H1 (cell line): ENCODE data around the gene FAT1. TPM values are rescaled to one million over a fixed set of nuclear protein-coding genes. Genes with fewer than 3 reads are reported as not detected.

Source experiments
- CTCF ChIA-PET: fragments of 300-600 bp; sonication (Branson Sonifier 250); formaldehyde crosslinking; loops from one replicate; lab custom pipeline; 2021; ENCODE audit not compliant: partially characterized antibody; lab: Charles Lee
- POLR2A ChIA-PET: fragments of 300-600 bp; sonication (Branson Sonifier 250); formaldehyde crosslinking; loops from one replicate; lab custom pipeline; 2021; ENCODE audit warnings: inconsistent platforms; ENCODE audit not compliant: partially characterized antibody; lab: Charles Lee
- DNase-seq, 2 experiments: peaks; one replicate each; pipeline versions ENCODE4 v3.0.0 to v3.0.0-alpha.2; 2010 to 2022; ENCODE audit warnings: low spot score in 2 of 2, low read depth in 1 of 2, mixed read lengths in 1 of 2
- FAIRE-seq: peaks from 2 replicates; lab custom pipeline; 2011; peaks lifted over from hg19 to GRCh38; lab: Jason Lieb, UNC
- H2AFZ ChIP-seq: 2 replicates; pipeline ENCODE4 v1.8.1; 2012; ENCODE audit warnings: low read length, inconsistent platforms
- H2AK5ac ChIP-seq: 2 replicates; pipeline ENCODE4 v1.6.1; 2013; ENCODE audit warnings: low read depth, low read length
- H2BK120ac ChIP-seq: replicated peaks from 2 replicates; pipeline ENCODE3; 2013; ENCODE audit warnings: low read depth, low read length, inconsistent platforms
- H2BK12ac ChIP-seq: 2 replicates; pipeline ENCODE4 v1.6.1; 2013; ENCODE audit warnings: low read depth, low read length
- H2BK15ac ChIP-seq: 2 replicates; pipeline ENCODE4 v1.6.1; 2013; ENCODE audit warnings: low read length
- H2BK20ac ChIP-seq: 2 replicates; pipeline ENCODE4 v1.6.1; 2013; ENCODE audit warnings: low read length
- H2BK5ac ChIP-seq: 2 replicates; pipeline ENCODE4 v1.6.1; 2013; ENCODE audit warnings: low read depth, low read length
- H3K14ac ChIP-seq: 2 replicates; pipeline ENCODE4 v1.6.1; 2013; ENCODE audit warnings: inconsistent platforms; ENCODE audit not compliant: insufficient read length
- H3K18ac ChIP-seq: 2 replicates; pipeline ENCODE4 v1.6.1; 2013; ENCODE audit warnings: low read length; ENCODE audit errors: extremely low read depth
- H3K23ac ChIP-seq: 2 replicates; pipeline ENCODE4 v1.6.1; 2013; ENCODE audit warnings: inconsistent platforms; ENCODE audit not compliant: insufficient read length
- H3K23me2 ChIP-seq: 2 replicates; pipeline ENCODE4 v1.6.1; 2013; ENCODE audit warnings: low read depth, low read length
- H3K27ac ChIP-seq: 2 replicates; pipeline ENCODE4 v1.6.1; 2011; ENCODE audit warnings: low read depth, low read length, inconsistent platforms
- H3K27me3 ChIP-seq, 4 experiments: replicated peaks in 1 of 4; 1 replicate in 1 of 4; 2 replicates in 3 of 4; pipeline versions ENCODE4 v1.6.1 to v1.8.1; 2011 to 2013; ENCODE audit warnings: low read length in 3 of 4, mild to moderate bottlenecking in 3 of 4, inconsistent platforms in 2 of 4, mixed read lengths in 2 of 4, moderate library complexity in 1 of 4; ENCODE audit not compliant: control insufficient read depth in 3 of 4, insufficient read depth in 3 of 4; ENCODE audit errors: extremely low read depth in 1 of 4
- H3K36me3 ChIP-seq, 4 experiments: 2 replicates each; pipeline versions ENCODE4 v1.6.1 to v1.8.1; 2011 to 2013; ENCODE audit warnings: mild to moderate bottlenecking in 4 of 4, low read length in 3 of 4, moderate library complexity in 2 of 4, control low read depth in 1 of 4, inconsistent platforms in 1 of 4; ENCODE audit not compliant: insufficient read depth in 4 of 4, control insufficient read depth in 2 of 4
- H3K4ac ChIP-seq: replicated peaks from 2 replicates; pipeline ENCODE3; 2013; ENCODE audit warnings: low read length, low read depth, mixed read lengths, inconsistent platforms; ENCODE audit not compliant: insufficient read length
- H3K4me1 ChIP-seq, 4 experiments: replicated peaks in 1 of 4; 1 replicate in 1 of 4; 2 replicates in 3 of 4; pipeline versions ENCODE4 v1.6.1 to v1.8.1; 2011 to 2013; ENCODE audit warnings: low read length in 3 of 4, inconsistent platforms in 2 of 4, mixed read lengths in 1 of 4; ENCODE audit not compliant: insufficient read depth in 4 of 4, control insufficient read depth in 3 of 4
- H3K4me2 ChIP-seq, 2 experiments: 2 replicates each; pipeline versions ENCODE4 v1.6.1 to v1.8.1; 2011 to 2013; ENCODE audit warnings: low read depth in 2 of 2, low read length in 2 of 2, control low read depth in 1 of 2, inconsistent platforms in 1 of 2, mild to moderate bottlenecking in 1 of 2; ENCODE audit not compliant: insufficient read depth in 1 of 2
- H3K4me3 ChIP-seq, 4 experiments: fragments of 200-600, 300-600 bp in 1 of 4; sonication (generic), shearing (Covaris generic), sonication (Bioruptor Twin) in 1 of 4; 2 replicates each; pipeline versions ENCODE4 v1.5.1 to v1.8.1; 2011 to 2016; ENCODE audit warnings: low read length in 4 of 4, low read depth in 3 of 4, control low read depth in 2 of 4, inconsistent platforms in 2 of 4, mild to moderate bottlenecking in 2 of 4, mixed read lengths in 1 of 4, moderate library complexity in 1 of 4; ENCODE audit not compliant: insufficient read depth in 2 of 4; ENCODE audit errors: extremely low read depth in 1 of 4
- H3K56ac ChIP-seq: replicated peaks from 2 replicates; pipeline ENCODE3; 2013; ENCODE audit warnings: low read depth, mild to moderate bottlenecking, mixed read lengths, low read length, inconsistent platforms; ENCODE audit not compliant: insufficient read length
- H3K79me1 ChIP-seq: 2 replicates; pipeline ENCODE4 v1.6.1; 2013; ENCODE audit warnings: low read depth, low read length, control low read depth
- H3K79me2 ChIP-seq, 2 experiments: 2 replicates each; pipeline versions ENCODE4 v1.6.1 to v1.8.1; 2012 to 2013; ENCODE audit warnings: low read length in 2 of 2, mild to moderate bottlenecking in 2 of 2, inconsistent platforms in 1 of 2; ENCODE audit not compliant: insufficient read depth in 2 of 2, control insufficient read depth in 1 of 2
- H3K9ac ChIP-seq, 4 experiments: replicated peaks in 1 of 4; 1 replicate in 1 of 4; 2 replicates in 3 of 4; pipeline versions ENCODE4 v1.6.1 to v1.8.1; 2011 to 2013; ENCODE audit warnings: low read depth in 3 of 4, low read length in 3 of 4, control low read depth in 2 of 4, mild to moderate bottlenecking in 2 of 4, moderate library complexity in 2 of 4, inconsistent platforms in 1 of 4; ENCODE audit errors: extremely low read depth in 1 of 4
- H3K9me3 ChIP-seq, 2 experiments: 2 replicates each; pipeline versions ENCODE4 v1.6.1 to v1.8.1; 2012 to 2013; ENCODE audit warnings: mild to moderate bottlenecking in 2 of 2, moderate library complexity in 2 of 2, control low read depth in 1 of 2, inconsistent platforms in 1 of 2, low read depth in 1 of 2, low read length in 1 of 2, mixed read lengths in 1 of 2; ENCODE audit not compliant: insufficient read depth in 2 of 2
- H4K20me1 ChIP-seq, 2 experiments: replicated peaks in 1 of 2; 2 replicates each; pipeline versions ENCODE3 to v1.8.1; 2011 to 2013; ENCODE audit warnings: inconsistent platforms in 2 of 2, low read length in 2 of 2, mild to moderate bottlenecking in 1 of 2; ENCODE audit not compliant: insufficient read depth in 2 of 2, control insufficient read depth in 1 of 2
- H4K5ac ChIP-seq: 2 replicates; pipeline ENCODE4 v1.6.1; 2013; ENCODE audit warnings: low read length, low read depth, mixed read lengths, inconsistent platforms; ENCODE audit not compliant: insufficient read length
- H4K8ac ChIP-seq: 2 replicates; pipeline ENCODE4 v1.8.0; 2013; ENCODE audit warnings: mild to moderate bottlenecking, moderate library complexity, low read length, inconsistent platforms; ENCODE audit not compliant: insufficient read depth; ENCODE audit errors: extremely low read depth
- H4K91ac ChIP-seq: replicated peaks from 2 replicates; pipeline ENCODE3; 2013; ENCODE audit warnings: low read length, mixed read lengths, inconsistent platforms; ENCODE audit not compliant: insufficient read length
- CBX5 ChIP-seq: fragments of 300-800, 300-1000 bp; sonication (generic); IDR thresholded peaks from 2 replicates; pipeline ENCODE4 v1.7.1; 2016; ENCODE audit warnings: antibody characterized with exemption, low read length, low read depth
- CEBPB ChIP-seq: IDR thresholded peaks from 2 replicates; pipeline ENCODE4 v1.6.1; 2012; ENCODE audit warnings: low read depth, low read length
- CHD1 ChIP-seq: IDR thresholded peaks from 2 replicates; pipeline ENCODE4 v1.6.1; 2012; ENCODE audit warnings: low read depth, low read length, improper control_type of control experiment
- CHD2 ChIP-seq: IDR thresholded peaks from 2 replicates; pipeline ENCODE4 v1.6.1; 2012; ENCODE audit warnings: low read length, improper control_type of control experiment
- CTBP2 ChIP-seq: IDR thresholded peaks from 2 replicates; pipeline ENCODE4 v1.7.0; 2011; ENCODE audit warnings: borderline replicate concordance, mild to moderate bottlenecking, moderate library complexity, mixed read lengths, low read length; ENCODE audit not compliant: insufficient read depth, insufficient read length
- EGR1 ChIP-seq: IDR thresholded peaks from 2 replicates; pipeline ENCODE4 v1.6.1; 2011; ENCODE audit warnings: low read depth, low read length, borderline replicate concordance
- EP300 ChIP-seq, 2 experiments: IDR thresholded peaks; 1 replicate in 1 of 2; 2 replicates in 1 of 2; pipeline ENCODE4 v1.6.1; 2011 to 2012; ENCODE audit warnings: low read depth in 2 of 2, low read length in 2 of 2, mild to moderate bottlenecking in 2 of 2, borderline replicate concordance in 1 of 2, inconsistent platforms in 1 of 2, moderate library complexity in 1 of 2
- GTF2F1 ChIP-seq: IDR thresholded peaks from 2 replicates; pipeline ENCODE4 v1.6.1; 2012; ENCODE audit warnings: low read depth, low read length, improper control_type of control experiment, borderline replicate concordance
- HDAC2 ChIP-seq, 2 experiments: fragments of 300-600 bp in 1 of 2; sonication (generic) in 1 of 2; IDR thresholded peaks; 2 replicates each; pipeline ENCODE4 v1.6.1; 2011 to 2012; ENCODE audit warnings: low read depth in 2 of 2, low read length in 2 of 2, mild to moderate bottlenecking in 2 of 2, moderate library complexity in 2 of 2, borderline replicate concordance in 1 of 2, inconsistent platforms in 1 of 2
- JUN ChIP-seq: IDR thresholded peaks from 2 replicates; pipeline ENCODE4 v1.6.1; 2011; ENCODE audit warnings: low read depth, mild to moderate bottlenecking, improper control_type of control experiment, low read length
- KDM5A ChIP-seq: fragments of 200-600 bp; IDR thresholded peaks from 2 replicates; pipeline ENCODE4 v1.7.1; 2012; ENCODE audit warnings: mild to moderate bottlenecking, low read length, inconsistent platforms, mixed read lengths
- POLR2A ChIP-seq, 2 experiments: IDR thresholded peaks; 1 replicate in 1 of 2; 2 replicates in 1 of 2; pipeline ENCODE4 v1.6.1; 2011; ENCODE audit warnings: low read depth in 2 of 2, low read length in 2 of 2, mild to moderate bottlenecking in 2 of 2; ENCODE audit errors: control extremely low read depth in 1 of 2
- SP2 ChIP-seq: IDR thresholded peaks from 2 replicates; pipeline ENCODE4 v1.6.1; 2012; ENCODE audit warnings: mild to moderate bottlenecking, low read length, inconsistent platforms
- TCF12 ChIP-seq: IDR thresholded peaks from 2 replicates; pipeline ENCODE4 v1.6.1; 2011; ENCODE audit warnings: low read depth, mild to moderate bottlenecking, low read length
- YY1 ChIP-seq: IDR thresholded peaks from 2 replicates; pipeline ENCODE4 v1.6.1; 2011; ENCODE audit warnings: low read depth, mild to moderate bottlenecking, low read length
- WGBS, 2 experiments: shearing (Covaris generic) in 1 of 2; methylation state at CpG; one replicate each; pipeline versions ENCODE4 v1.1.6 to v1.1.7; 2013 to 2015; ENCODE audit warnings: low lambda C conversion rate in 2 of 2, mixed read lengths in 2 of 2, inconsistent platforms in 1 of 2, low coverage in 1 of 2, missing lambda C conversion rate in 1 of 2; ENCODE audit not compliant: insufficient replicate concordance in 2 of 2, insufficient coverage in 1 of 2, insufficient read length in 1 of 2; ENCODE audit errors: extremely low coverage in 1 of 2, missing lambda C conversion rate in 1 of 2; 5-methylcytosine and 5-hydroxymethylcytosine counted together
- polyA plus RNA-seq, 7 experiments: library from polyadenylated mRNA; depleted of rRNA in 3 of 7; stranded (reverse) in 5 of 7; unstranded in 2 of 7; fragments of >200 nt in 5 of 7; fragments of 200-250 nt in 2 of 7; gene quantifications; 1 replicate in 5 of 7; 2 replicates in 1 of 7; 4 replicates in 1 of 7; pipeline versions ENCODE4 v1.2.1 to v1.2.3, GENCODE V29; 2011 to 2013; ENCODE audit warnings: missing spikeins in 2 of 7, mixed read lengths in 2 of 7
- total RNA-seq: library from RNA; stranded (reverse); fragmentation: NEBNext Ultra II Directional; extraction: Animal tissue kit (Norgen Biotek cat#: 25700); gene quantifications from 2 replicates; pipeline ENCODE4 v1.2.1, GENCODE V29; 2021

The FAT1 gene
- total and polyA plus RNA-seq, 2 of the 8 experiments (the other 6 are each of a cell fraction or from before 2014, with no cell fraction given), result 94.4 to 137 TPM

- peaks cover 6% of the 10 kb centered on the region; the same call in 1 of the 2 replicates for H3K23me2 ChIP-seq
- no peak overlapping the region for H4K91ac ChIP-seq
- no peak overlapping the region for H3K4me3 ChIP-seq
- H2BK15ac ChIP-seq, result no peak overlapping the region
- H3K36me3 ChIP-seq, result peaks cover 21 to 94% (median 63%) of the 10 kb centered on the region in 4 experiments
- no peak overlapping the region for H3K27ac ChIP-seq
- no peaks in the 10 kb centered on the region; the same call in 1 of the 2 replicates for H3K79me1 ChIP-seq
- H3K4me2 ChIP-seq, result no peak overlapping the region
- no peaks in the 10 kb centered on the region for H3K79me2 ChIP-seq
- peaks cover 2 to 6% of the 10 kb centered on the region in 2 experiments for H4K20me1 ChIP-seq
- H4K8ac ChIP-seq, result no peak overlapping the region
- no peaks in the 10 kb centered on the region for H3K27me3 ChIP-seq
- FAIRE-seq, result no peak
- POLR2A ChIA-PET, result no interaction called here
- no peak overlapping the region for H2AK5ac ChIP-seq
- no peak overlapping the region for H2AFZ ChIP-seq
- no peak for TF ChIP-seq EGR1
- TF ChIP-seq EP300 (IDR thresholded peaks at IDR 0.05; ENCODE audit: borderline replicate concordance in 1 of 2, low read depth in 2 of 2, low read length in 2 of 2), result no peak
- no peak for TF ChIP-seq YY1
- no peak for TF ChIP-seq CEBPB
- TF ChIP-seq CHD2, result no peak
- TF ChIP-seq CHD1, result no peak
- TF ChIP-seq SP2, result no peak
- TF ChIP-seq HDAC2 (IDR thresholded peaks at IDR 0.05; ENCODE audit: borderline replicate concordance in 1 of 2, low read depth in 2 of 2, low read length in 2 of 2), result no peak
- TF ChIP-seq TCF12, result no peak
- TF ChIP-seq JUN, result no peak
- TF ChIP-seq POLR2A (IDR thresholded peaks at IDR 0.05; ENCODE audit: control extremely low read depth in 1 of 2, low read depth in 2 of 2, low read length in 2 of 2), result no peak
- no peak for TF ChIP-seq CBX5
- TF ChIP-seq CTBP2, result no peak
- TF ChIP-seq KDM5A, result no peak
- no peak for TF ChIP-seq GTF2F1
- H3K23ac ChIP-seq, result no peak overlapping the region
- no peak overlapping the region for H2BK20ac ChIP-seq
- H2BK5ac ChIP-seq, result no peak overlapping the region
- H3K14ac ChIP-seq, result no peak overlapping the region
- no peaks in the 10 kb centered on the region for H3K4me1 ChIP-seq
- H2BK120ac ChIP-seq, result no peak overlapping the region
- CTCF ChIA-PET, result no interaction called here
- no peak overlapping the region for H3K9ac ChIP-seq
- no peak for DNase-seq
- H3K9me3 ChIP-seq, result no peaks in the 10 kb centered on the region
- H4K5ac ChIP-seq, result no peak overlapping the region
- 88% methylated on average over 1 of the region's 1 CpG; no CpG with 5 or more reads in 1 of the 2 experiments for WGBS, 2 experiments
- no peak overlapping the region for H3K18ac ChIP-seq
- no peak overlapping the region for H2BK12ac ChIP-seq
- peak overlapping the region; percentile 84 for H3K56ac ChIP-seq
- no peak overlapping the region for H3K4ac ChIP-seq
Measured at GRCh38 chr4:186607490-186607889, 116.2 kb downstream of the FAT1 start.
